GM18505 (cell line): Measurements from ENCODE around the gene GOLT1A.

Experiments
- ATAC-seq: cut with Tn5 transposase; IDR thresholded peaks from one replicate; pipeline ENCODE4 v1.9.1; 2021; ENCODE audit not compliant: unreplicated experiment
- POLR2A ChIP-seq: IDR thresholded peaks from 4 replicates; pipeline ENCODE4 v1.6.1; 2011; ENCODE audit warnings: borderline replicate concordance; ENCODE audit not compliant: insufficient read depth, insufficient read length; ENCODE audit errors: extremely low read depth

GOLT1A gene

GRCh38 chr1:204161609-204162493 is 51.9 kb downstream of the GOLT1A start:
- ATAC-seq = no peak
- no peak for TF ChIP-seq POLR2A

GRCh38 chr1:204157962-204158361 is 55.8 kb downstream of the GOLT1A start:
- TF ChIP-seq POLR2A = no peak
- ATAC-seq = no peak

- no peak for TF ChIP-seq POLR2A
- ATAC-seq = no peak
Observed at GRCh38 chr1:204155881-204156280, 57.9 kb downstream of the GOLT1A start.

- TF ChIP-seq POLR2A = no peak
- no peak for ATAC-seq
Observed at GRCh38 chr1:204154568-204155255, 59.1 kb downstream of the GOLT1A start.

GRCh38 chr1:204153667-204154066 is 60.1 kb downstream of the GOLT1A start:
- TF ChIP-seq POLR2A = no peak
- ATAC-seq = no peak

GRCh38 chr1:204152310-204153044 is 61.3 kb downstream of the GOLT1A start:
- no peak for ATAC-seq
- no peak for TF ChIP-seq POLR2A

- ATAC-seq = no peak
- TF ChIP-seq POLR2A = no peak
Observed at GRCh38 chr1:204151552-204152309, 62.1 kb downstream of the GOLT1A start, which contains the start of gene ETNK2. Gene ETNK2 (minus strand): TSS chr1:204152044. CDS start chr1:204151852, 192 bp downstream.

GRCh38 chr1:204150702-204151551 is 62.9 kb downstream of the GOLT1A start:
- TF ChIP-seq POLR2A = no peak
- ATAC-seq = no peak

- ATAC-seq = no peak
- TF ChIP-seq POLR2A = no peak
Observed at GRCh38 chr1:204149635-204150565, 63.9 kb downstream of the GOLT1A start.

- TF ChIP-seq POLR2A = no peak
- no peak for ATAC-seq
Observed at GRCh38 chr1:204149107-204149506, 64.7 kb downstream of the GOLT1A start.
